T follicular helper cell (primary cell): ENCODE results near the gene DNAH8.

Experiments
- DNase-seq: peaks from one replicate; pipeline ENCODE4 v3.0.0-alpha.2; 2020; ENCODE audit warnings: low read depth

The DNAH8 gene

GRCh38 chr6:39075010-39075686, 360.0 kb downstream of the DNAH8 start:
- no peak for DNase-seq

- DNase-seq: no peak
These were observed 360.9 kb downstream of the DNAH8 start for GRCh38 chr6:39075807-39076622.

DNA sequence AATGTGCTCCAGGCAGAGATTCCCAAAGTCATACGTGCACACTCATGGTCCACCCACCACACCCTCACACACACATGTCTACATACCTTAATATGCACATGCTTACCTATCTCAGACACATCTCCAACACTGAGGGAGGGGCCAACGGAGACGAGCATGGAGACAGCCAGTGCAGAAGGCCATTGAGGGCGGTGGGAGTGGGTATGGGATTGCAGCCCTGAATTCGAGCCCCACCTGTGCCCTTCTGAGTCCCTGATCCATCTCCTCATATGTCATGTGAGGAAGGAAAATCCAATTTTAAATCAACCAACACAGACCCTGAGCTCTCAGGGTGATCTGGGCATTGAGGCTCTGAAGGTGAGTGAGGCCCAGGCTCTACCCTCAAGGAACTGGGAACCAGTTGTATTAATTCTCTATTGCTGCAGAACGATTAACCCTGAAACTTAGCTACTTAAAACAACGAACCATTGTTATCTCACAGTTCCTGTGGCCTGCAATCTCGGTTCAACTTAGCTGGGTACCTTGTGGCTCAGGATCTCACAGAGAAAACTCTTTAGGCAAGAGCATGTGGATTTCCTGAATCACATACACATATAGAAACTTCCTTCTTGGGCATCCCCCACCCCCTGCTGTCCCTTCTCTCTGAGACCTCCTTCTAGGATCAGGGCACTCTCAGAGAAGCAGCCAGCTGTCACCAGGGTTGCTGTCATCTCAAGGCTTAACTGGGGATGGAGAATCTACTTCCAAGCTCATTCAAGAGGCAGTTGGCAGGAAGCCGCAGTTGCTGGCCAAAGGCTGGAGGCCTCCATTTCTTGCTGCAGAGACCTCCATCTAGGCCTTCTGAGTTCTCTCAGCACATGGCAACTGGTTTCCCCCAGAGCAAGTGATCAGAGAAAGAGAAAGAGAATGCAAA, 361.8 kb downstream of the DNAH8 start:
- DNase-seq: no peak

GRCh38 chr6:39077882-39078594, 362.9 kb downstream of the DNAH8 start:
- DNase-seq: no peak

DNA sequence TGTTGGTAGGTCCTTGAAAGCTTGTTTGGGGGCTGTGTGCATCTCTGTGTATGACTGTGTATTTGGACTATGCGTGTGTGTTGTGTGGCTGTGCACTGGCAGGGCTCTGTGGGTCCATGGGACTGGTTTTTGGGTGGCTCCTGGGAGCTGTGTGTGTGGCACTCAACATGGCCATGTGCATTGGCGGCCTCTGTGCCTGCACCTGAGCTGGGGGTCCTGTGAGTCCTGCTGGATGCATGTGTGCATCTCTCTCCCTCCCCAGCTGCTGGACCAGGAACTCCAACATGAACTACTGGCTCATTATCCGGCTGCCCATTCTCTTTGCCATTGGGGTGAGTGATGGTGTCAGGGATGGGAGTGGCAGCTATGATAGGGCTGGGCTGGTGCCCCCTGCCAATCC, 363.6 kb downstream of the DNAH8 start:
- DNase-seq: no peak

DNA sequence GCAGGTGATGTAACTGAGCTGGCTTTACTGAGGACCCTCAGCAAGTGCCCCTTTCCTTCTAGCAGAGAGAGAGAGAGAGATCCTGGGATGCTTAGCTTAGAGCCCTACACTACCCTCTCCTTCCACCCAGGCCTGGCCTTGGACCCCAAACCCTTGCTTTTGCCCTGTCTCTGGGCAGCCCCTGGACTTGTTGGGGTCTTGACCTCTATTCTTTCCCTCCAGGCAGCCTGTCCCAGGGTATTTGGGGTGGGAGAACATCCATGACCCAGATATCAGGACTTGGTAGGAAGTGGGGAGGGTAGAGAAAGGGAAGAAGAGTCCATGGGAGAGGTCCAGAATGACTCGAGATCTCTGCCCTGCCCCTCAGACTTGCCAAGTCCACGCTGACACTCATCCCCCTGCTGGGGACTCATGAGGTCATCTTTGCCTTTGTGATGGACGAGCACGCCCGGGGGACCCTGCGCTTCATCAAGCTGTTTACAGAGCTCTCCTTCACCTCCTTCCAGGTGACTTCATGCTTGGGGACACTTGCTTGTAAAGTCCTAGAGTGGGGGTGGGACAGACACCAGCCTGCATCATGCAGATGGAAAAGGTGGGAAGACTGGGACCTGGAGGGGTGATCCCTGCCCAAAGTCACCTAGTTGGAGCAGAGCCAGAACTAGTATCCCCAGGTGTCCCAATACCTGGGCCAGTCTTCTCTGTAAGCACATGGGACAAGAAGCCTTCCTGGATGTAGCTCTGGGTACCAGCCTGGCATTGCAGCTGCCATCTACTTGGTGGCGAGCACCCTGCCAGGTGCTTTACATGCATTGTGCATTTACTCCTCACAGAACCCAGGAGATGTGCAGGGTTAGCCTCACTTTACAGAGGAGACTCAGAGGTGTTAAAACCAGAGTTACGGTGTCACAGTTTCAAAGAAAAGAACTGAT, 364.4 kb downstream of the DNAH8 start:
- DNase-seq: no peak
